ENCODE results near the gene TMEM129. TPM values are rescaled to one million over a fixed set of nuclear protein-coding genes. Genes with fewer than 3 reads are reported as not detected.

The TMEM129 gene
- total RNA-seq, 2 experiments from 2014 or later, result 39.2 to 44.0 TPM

GRCh38 chr4:1725521-1725920 is 4.4 kb upstream of the TMEM129 start:
- Histone ChIP-seq H3K36me3 (ENCODE audit: insufficient read depth, low read length) (peaks cover 85% of the 10 kb centered on the region), H4K20me1 (ENCODE audit: insufficient read depth, low read length) (peaks cover 26% of the 10 kb centered on the region), H3K9me3 (ENCODE audit: low read length) (no peaks in the 10 kb centered on the region), H3K4me2 (ENCODE audit: low read length) (no peak overlapping the region), H3K9me2 (ENCODE audit: insufficient read depth, low read length) (no peaks in the 10 kb centered on the region), H3K79me2 (ENCODE audit: insufficient read depth, low read depth, low read length) (peaks cover 87% of the 10 kb centered on the region), H2AFZ (ENCODE audit: low read length) (no peak overlapping the region), H3K4me3 (ENCODE audit: low read depth, low read length, poor library complexity, severe bottlenecking) (no peak overlapping the region), H3K27ac (ENCODE audit: low read depth, low read length, poor library complexity, severe bottlenecking) (no peak overlapping the region), H3K4me1 (ENCODE audit: insufficient read depth, low read length, poor library complexity, severe bottlenecking) (peaks cover 39% of the 10 kb centered on the region)
- CTCF ChIA-PET (ENCODE audit: unreplicated experiment), result no interaction called here
- TF ChIP-seq CTCF (conservative IDR thresholded peaks at IDR 0.05; ENCODE audit: low read length) (no peak), EZH2phosphoT487 (IDR thresholded peaks at IDR 0.05; ENCODE audit: borderline replicate concordance, low read depth, low read length) (no peak)
- BruUV-seq (replicated peaks), result no TSS peak
- intact Hi-C loops (cut with micrococcal nuclease; ENCODE audit: unreplicated experiment), result no loop called here
- POLR2A ChIA-PET, result interaction anchor here (0.7 kb wide), 1 partner anchor 16 kb away, joined by 3 read pairs; no protein-coding TSS in a partner anchor
- no peak for DNase-seq (ENCODE audit: low spot score)

GRCh38 chr4:1723131-1723801 is 2.1 kb upstream of the TMEM129 start:
- no peak overlapping the region for H2AFZ ChIP-seq (ENCODE audit: low read length)
- H4K20me1 ChIP-seq (ENCODE audit: insufficient read depth, low read length), result peaks cover 26% of the 10 kb centered on the region
- CTCF ChIA-PET (ENCODE audit: unreplicated experiment), result interaction anchor here (0.6 kb wide), 1 partner anchor 14 kb away, joined by 3 read pairs; no protein-coding TSS in a partner anchor
- peak overlapping the region; percentile 94 for H3K4me3 ChIP-seq (ENCODE audit: low read depth, low read length, poor library complexity, severe bottlenecking)
- peak overlapping the region; percentile 87 for H3K4me2 ChIP-seq (ENCODE audit: low read length)
- peak; percentile 94 for DNase-seq (ENCODE audit: low spot score)
- intact Hi-C loops (cut with micrococcal nuclease; ENCODE audit: unreplicated experiment), result loop anchor here (1.0 to 5.0 kb wide), 2 partner anchors 11 to 519 kb away; partner anchors contain the start of genes HAUS3, POLN and SLBP
- peaks cover 58% of the 10 kb centered on the region for H3K4me1 ChIP-seq (ENCODE audit: insufficient read depth, low read length, poor library complexity, severe bottlenecking)
- TF ChIP-seq EZH2phosphoT487 (IDR thresholded peaks at IDR 0.05; ENCODE audit: borderline replicate concordance, low read depth, low read length), result no peak
- no peak; the same call in 1 of the 2 replicates for TF ChIP-seq CTCF (conservative IDR thresholded peaks at IDR 0.05; ENCODE audit: low read length)
- no peaks in the 10 kb centered on the region for H3K9me2 ChIP-seq (ENCODE audit: insufficient read depth, low read length)
- H3K79me2 ChIP-seq (ENCODE audit: insufficient read depth, low read depth, low read length), result peaks cover 73% of the 10 kb centered on the region
- H3K36me3 ChIP-seq (ENCODE audit: insufficient read depth, low read length), result peaks cover 70% of the 10 kb centered on the region
- BruUV-seq (replicated peaks), result TSS peak; percentile 46
- H3K27ac ChIP-seq (ENCODE audit: low read depth, low read length, poor library complexity, severe bottlenecking), result peak overlapping the region; percentile 90
- H3K9me3 ChIP-seq (ENCODE audit: low read length), result no peaks in the 10 kb centered on the region
- POLR2A ChIA-PET, result interaction anchor here (0.8 to 1.0 kb wide), 3 partner anchors 9 to 1676 kb away, joined by 3 read pairs; no protein-coding TSS in a partner anchor

Measured in OCI-LY7 (cell line).